Left lung (tissue), 10 donors: ENCODE data around the gene TARS1. TPM values are rescaled to one million over a fixed set of nuclear protein-coding genes. Genes with fewer than 3 reads are reported as not detected.

Source experiments
- ATAC-seq: fragments of 200-7000 bp; cut with Tn5 transposase; one replicate; pipeline ENCODE4 v1.9.1; 2020; ENCODE audit warnings: moderate library complexity
- DNase-seq, 4 donors: peaks; one replicate each; pipeline ENCODE4 v3.0.0-alpha.2; 2013 to 2020
- H3K27ac ChIP-seq, 2 donors: fragments of 200-600 bp; sonication (generic) in 1 of 2; one replicate each; pipeline versions ENCODE4 v1.5.0 to v1.8.0; 2020 to 2021
- H3K27me3 ChIP-seq, 2 donors: fragments of 200-600 bp; sonication (generic) in 1 of 2; one replicate each; pipeline versions ENCODE4 v1.5.0 to v1.8.0; 2020 to 2021
- H3K36me3 ChIP-seq, 2 donors: fragments of 200-600 bp; sonication (generic) in 1 of 2; one replicate each; pipeline versions ENCODE4 v1.5.0 to v1.8.0; 2020 to 2021
- H3K4me1 ChIP-seq, 2 donors: fragments of 200-600 bp; one replicate each; pipeline ENCODE4 v1.8.0; 2021
- H3K4me3 ChIP-seq, 2 donors: fragments of 200-600 bp; sonication (generic) in 1 of 2; one replicate each; pipeline versions ENCODE4 v1.5.0 to v1.8.0; 2020 to 2021; ENCODE audit warnings: mild to moderate bottlenecking in 1 of 2
- H3K9me3 ChIP-seq, 2 donors: fragments of 200-600 bp; sonication (generic) in 1 of 2; one replicate each; pipeline versions ENCODE4 v1.5.0 to v1.8.0; 2020 to 2021
- CTCF ChIP-seq, 2 donors: fragments of 200-600 bp; sonication (generic) in 1 of 2; IDR thresholded peaks; one replicate each; pipeline versions ENCODE4 v1.5.0 to v1.8.0; 2021; ENCODE audit warnings: antibody characterized with exemption in 2 of 2
- intact Hi-C, 2 donors: fragments of 100-400 bp; cut with DNase I; formaldehyde crosslinking; loops; one replicate each; pipeline versions ENCODE4 v1.11.2 to v1.14.2; 2022
- polyA plus RNA-seq, 6 donors: library from polyadenylated mRNA; unstranded; fragments of 120-200 nt; gene quantifications; one replicate each; pipeline ENCODE4 v1.2.1, GENCODE V29; 2013; ENCODE audit not compliant: insufficient read length in 6 of 6
- total RNA-seq, 2 donors: library from RNA; stranded (reverse); fragmentation: NEBNext Ultra II Directional; extraction: Animal tissue kit (Norgen Biotek cat#: 25700); gene quantifications; one replicate each; pipeline ENCODE4 v1.2.1, GENCODE V29; 2021
- donor health status: DM: no; HTN: yes; CAD: no.
- donor health status: DM: no; HTN: no; CAD: no.

The TARS1 gene
- total and polyA plus RNA-seq, 8 donors: 94.6 to 121 (median 105) TPM

- TF ChIP-seq CTCF (IDR thresholded peaks at IDR 0.05): no peak
- no peak overlapping the region for H3K27ac ChIP-seq
- no peaks in the 10 kb centered on the region for H3K27me3 ChIP-seq
- no peaks in the 10 kb centered on the region for H3K36me3 ChIP-seq
- ATAC-seq (no peak), DNase-seq (no peak)
- no peaks in the 10 kb centered on the region for H3K4me1 ChIP-seq
- peaks cover 0 to 12% of the 10 kb centered on the region in 2 donors for H3K9me3 ChIP-seq
- H3K4me3 ChIP-seq: no peak overlapping the region
- intact Hi-C loops: no loop called here
Observed at GRCh38 chr5:33516421-33516820, 75.7 kb downstream of the TARS1 start.
